PC-3 (cell line): ENCODE results near the gene SLC23A2. TPM values are rescaled to one million over a fixed set of nuclear protein-coding genes. Genes with fewer than 3 reads are reported as not detected.

Source experiments
- ATAC-seq: fragments of 200-7000 bp; cut with Tn5 transposase; 2 replicates; pipeline ENCODE4 v1.9.1; 2020; ENCODE audit warnings: mild to moderate bottlenecking, moderate library complexity
- BruUV-seq: library from RNA; stranded (reverse); fragments of 400-500 nt; replicated peaks from 2 replicates; lab custom pipeline; 2021; lab: Mats Ljungman, UMichigan
- CTCF ChIA-PET: fragments of 300-600 bp; sonication (Branson Sonifier 250); formaldehyde crosslinking; loops from one replicate; lab custom pipeline; 2022; ENCODE audit warnings: antibody characterized with exemption; lab: Charles Lee
- POLR2A ChIA-PET: fragments of 300-600 bp; sonication (Branson Sonifier 250); formaldehyde crosslinking; loops from one replicate; lab custom pipeline; 2022; ENCODE audit warnings: antibody characterized with exemption; ENCODE audit not compliant: unreplicated experiment; lab: Charles Lee
- DNase-seq: peaks from one replicate; pipeline ENCODE4 v3.0.0-alpha.2; 2015
- H2AFZ ChIP-seq: fragments of 300-600 bp; sonication (generic); 2 replicates; pipeline ENCODE4 v1.6.0; 2016; ENCODE audit warnings: antibody characterized with exemption, low read length
- H3F3A ChIP-seq: fragments of 300-600 bp; sonication (generic); one replicate; pipeline ENCODE4 v1.6.0; 2017; ENCODE audit warnings: antibody characterized with exemption, low read length, control low read depth, mild to moderate bottlenecking; ENCODE audit not compliant: unreplicated experiment
- H3K27ac ChIP-seq: fragments of 300-600 bp; sonication (generic); 2 replicates; pipeline ENCODE4 v1.5.1; 2016; ENCODE audit warnings: mild to moderate bottlenecking, low read length
- H3K27me3 ChIP-seq: fragments of 300-600 bp; sonication (generic); 2 replicates; pipeline ENCODE4 v1.6.1; 2016; ENCODE audit warnings: low read length, mixed read lengths
- H3K36me3 ChIP-seq: fragments of 300-600 bp; sonication (generic); 2 replicates; pipeline ENCODE4 v1.6.1; 2016; ENCODE audit warnings: low read depth, mixed run types, low read length, mixed read lengths
- H3K4me1 ChIP-seq: fragments of 300-600 bp; sonication (generic); 2 replicates; pipeline ENCODE4 v1.5.1; 2016; ENCODE audit warnings: low read length; ENCODE audit not compliant: insufficient read depth
- H3K4me2 ChIP-seq: fragments of 300-600 bp; sonication (generic); 2 replicates; pipeline ENCODE4 v1.6.0; 2016; ENCODE audit warnings: low read length
- H3K4me3 ChIP-seq: fragments of 300-600 bp; sonication (generic); 2 replicates; pipeline ENCODE4 v1.5.1; 2016; ENCODE audit warnings: mild to moderate bottlenecking, low read length, mixed read lengths
- H3K79me2 ChIP-seq: fragments of 300-600 bp; sonication (generic); 2 replicates; pipeline ENCODE4 v1.6.1; 2017; ENCODE audit warnings: low read length, mixed read lengths
- H3K9ac ChIP-seq: fragments of 300-600 bp; sonication (generic); 2 replicates; pipeline ENCODE4 v1.6.0; 2016; ENCODE audit warnings: mild to moderate bottlenecking, low read length
- H3K9me2 ChIP-seq: fragments of 300-600 bp; sonication (generic); replicated peaks from 2 replicates; pipeline ENCODE4 v1.6.1; 2016; ENCODE audit warnings: mixed run types, low read length, mixed read lengths
- H3K9me3 ChIP-seq: fragments of 300-600 bp; sonication (generic); 2 replicates; pipeline ENCODE4 v1.6.1; 2016; ENCODE audit warnings: low read length, mixed read lengths
- H4K20me1 ChIP-seq: fragments of 300-600 bp; sonication (generic); 2 replicates; pipeline ENCODE4 v1.6.1; 2016; ENCODE audit warnings: low read length, mixed read lengths
- CTCF ChIP-seq: fragments of 300-600 bp; sonication (generic); conservative IDR thresholded peaks from 2 replicates; pipeline ENCODE4 v1.5.1; 2017; ENCODE audit warnings: antibody characterized with exemption, low read depth, mild to moderate bottlenecking, low read length
- EZH2 ChIP-seq: fragments of 300-600 bp; sonication (generic); IDR thresholded peaks from one replicate; pipeline ENCODE4 v1.6.1; 2017; ENCODE audit warnings: antibody characterized with exemption, mild to moderate bottlenecking, low read length; ENCODE audit not compliant: unreplicated experiment
- EZH2phosphoT487 ChIP-seq: fragments of 300-600 bp; sonication (generic); IDR thresholded peaks from 2 replicates; pipeline ENCODE4 v1.6.1; 2018; ENCODE audit warnings: mild to moderate bottlenecking, antibody characterized with exemption, low read length, borderline replicate concordance
- intact Hi-C: fragments of 100-400 bp; cut with micrococcal nuclease; formaldehyde crosslinking; loops from 2 replicates; pipeline ENCODE4 v1.9.0; 2023
- total RNA-seq: library from RNA; depleted of rRNA; stranded (reverse); fragments of >200 nt; gene quantifications from 2 replicates; pipeline ENCODE4 v1.2.3, GENCODE V29; 2014

The SLC23A2 gene
- total RNA-seq, 1 experiment from 2014 or later, result 18.3 TPM

DNA sequence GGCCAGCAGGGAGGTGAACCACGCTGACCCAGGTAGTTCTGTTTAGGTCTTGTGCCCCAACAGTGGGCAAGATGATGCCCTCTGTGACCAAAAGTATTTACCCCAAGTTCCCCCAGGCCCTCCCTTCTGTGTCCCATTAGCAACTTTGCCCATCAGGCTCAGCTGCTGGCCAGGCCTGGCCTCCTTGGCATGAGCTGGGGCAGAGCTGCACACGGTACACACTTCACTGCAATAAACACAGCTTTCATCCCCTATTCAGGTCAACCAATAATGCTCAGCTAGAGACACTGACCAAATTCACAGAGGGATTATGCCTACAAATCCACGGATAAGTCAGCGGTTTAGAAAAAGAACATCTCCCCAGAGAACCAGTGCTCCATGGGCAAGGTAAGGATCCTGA lies 103.7 kb downstream of the SLC23A2 start:
- ATAC-seq, result no peak
- intact Hi-C loops, result no loop called here
- Histone ChIP-seq H3K36me3 (peaks cover 14% of the 10 kb centered on the region; the same call in 1 of the 2 replicates), H3K4me1 (peaks cover 44% of the 10 kb centered on the region), H4K20me1 (no peaks in the 10 kb centered on the region), H3K9me3 (no peaks in the 10 kb centered on the region), H2AFZ (no peak overlapping the region), H3K4me2 (peak overlapping the region; percentile 44), H3K79me2 (no peaks in the 10 kb centered on the region), H3K27ac (peak overlapping the region; percentile 83), H3F3A (no peaks in the 10 kb centered on the region), H3K27me3 (no peaks in the 10 kb centered on the region), H3K4me3 (no peak overlapping the region), H3K9me2 (no peaks in the 10 kb centered on the region), H3K9ac (peak overlapping the region; percentile 62)
- DNase-seq, result no peak
- TF ChIP-seq CTCF (no peak), EZH2 (no peak), EZH2phosphoT487 (no peak)
- CTCF ChIA-PET, result no interaction called here
- POLR2A ChIA-PET, result interaction anchor here (0.8 kb wide), 1 partner anchor 29 kb away, joined by 3 read pairs; no protein-coding TSS in a partner anchor
- BruUV-seq, result no TSS peak

GRCh38 chr20:4896971-4897497 lies 104.3 kb downstream of the SLC23A2 start:
- ChIA-PET POLR2A (no interaction called here), CTCF (no interaction called here)
- Histone ChIP-seq H2AFZ (no peak overlapping the region), H3K27ac (peak overlapping the region; percentile 83), H3K9ac (peak overlapping the region; percentile 62), H3K36me3 (peaks cover 12% of the 10 kb centered on the region; the same call in 1 of the 2 replicates), H3K4me3 (no peak overlapping the region), H4K20me1 (no peaks in the 10 kb centered on the region), H3K4me2 (peak overlapping the region; percentile 44), H3K27me3 (no peaks in the 10 kb centered on the region), H3F3A (no peaks in the 10 kb centered on the region), H3K79me2 (no peaks in the 10 kb centered on the region), H3K9me2 (no peaks in the 10 kb centered on the region), H3K9me3 (no peaks in the 10 kb centered on the region), H3K4me1 (peaks cover 44% of the 10 kb centered on the region)
- TF ChIP-seq EZH2 (no peak), CTCF (peak; percentile 39)
- intact Hi-C loops, result no loop called here
- ATAC-seq (0 out of 2 replicates have a peak, but pooled peaks have one; percentile 12), DNase-seq (peak; percentile 66)
- no TSS peak for BruUV-seq

DNA sequence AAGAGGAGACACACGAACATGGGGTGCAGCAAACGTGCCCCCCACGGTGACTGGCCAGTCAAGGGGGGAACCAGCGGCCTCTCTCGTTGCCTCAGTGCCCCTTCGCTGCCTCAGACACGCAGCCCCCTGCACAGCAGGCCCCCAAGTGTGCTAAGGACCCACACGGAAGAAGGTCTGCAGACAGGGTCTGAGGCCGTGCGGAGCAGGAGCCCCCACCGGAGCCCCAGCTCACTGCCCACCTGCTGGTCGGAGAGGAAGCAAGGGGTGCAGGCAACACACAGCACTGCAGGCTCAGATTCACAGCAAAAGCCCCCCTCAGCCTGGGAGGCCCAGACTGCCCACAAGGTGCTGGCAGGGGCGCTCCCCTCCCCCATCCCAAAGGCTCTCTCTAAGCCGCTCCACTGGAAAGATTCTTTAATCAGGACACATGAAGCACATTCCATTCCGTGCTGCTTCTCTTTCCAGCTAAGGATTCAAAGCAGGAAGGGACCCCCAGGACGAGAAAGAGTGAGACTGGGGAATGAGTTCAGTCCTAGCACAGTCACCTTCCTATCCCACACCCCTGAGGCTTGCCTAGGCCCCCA lies 105.1 kb downstream of the SLC23A2 start:
- Histone ChIP-seq H3F3A (no peaks in the 10 kb centered on the region), H3K9me2 (no peaks in the 10 kb centered on the region), H3K79me2 (no peaks in the 10 kb centered on the region), H2AFZ (no peak overlapping the region), H3K4me2 (no peak overlapping the region), H3K9ac (peak overlapping the region; percentile 62; the same call in 1 of the 2 replicates), H3K27ac (peak overlapping the region; percentile 83), H4K20me1 (no peaks in the 10 kb centered on the region), H3K4me1 (peaks cover 44% of the 10 kb centered on the region), H3K9me3 (no peaks in the 10 kb centered on the region), H3K36me3 (peaks cover 7% of the 10 kb centered on the region; the same call in 1 of the 2 replicates), H3K27me3 (no peaks in the 10 kb centered on the region), H3K4me3 (no peak overlapping the region)
- intact Hi-C loops, result no loop called here
- TF ChIP-seq EZH2 (no peak), EZH2phosphoT487 (no peak), CTCF (no peak)
- ATAC-seq (no peak), DNase-seq (no peak)
- BruUV-seq, result no TSS peak
- CTCF ChIA-PET, result no interaction called here
- POLR2A ChIA-PET, result no interaction called here
